ENCODE results near the gene PCNA.

Gene PCNA

GRCh38 chr20:5067877-5068645 lies 51.7 kb downstream of the PCNA start:
- no peak for DNase-seq (ENCODE audit: low read depth in 3 of 3, low spot score in 1 of 3)

- no peak for DNase-seq (ENCODE audit: low read depth in 3 of 3, low spot score in 1 of 3)
Measured at GRCh38 chr20:5065879-5066383, 53.8 kb downstream of the PCNA start.

GRCh38 chr20:5065166-5065878 lies 54.4 kb downstream of the PCNA start:
- DNase-seq (ENCODE audit: low read depth in 3 of 3, low spot score in 1 of 3) = no peak
